ENCODE measurements around the gene DNAL4.
A peak's percentile ranks its signal among the peaks of the same experiment; 100 is the strongest.
"Not testable (repeated sequence)": the region's sequence is repeated elsewhere in the genome, so short reads cannot be mapped to it uniquely, and the experiment has no call there.

DNAL4 gene

GRCh38 chr22:38826801-38827200 is 32.9 kb upstream of the DNAL4 start:
- DNase-seq = no peak

- no peak for DNase-seq
Measured at GRCh38 chr22:38826386-38826785, 32.4 kb upstream of the DNAL4 start.

DNA sequence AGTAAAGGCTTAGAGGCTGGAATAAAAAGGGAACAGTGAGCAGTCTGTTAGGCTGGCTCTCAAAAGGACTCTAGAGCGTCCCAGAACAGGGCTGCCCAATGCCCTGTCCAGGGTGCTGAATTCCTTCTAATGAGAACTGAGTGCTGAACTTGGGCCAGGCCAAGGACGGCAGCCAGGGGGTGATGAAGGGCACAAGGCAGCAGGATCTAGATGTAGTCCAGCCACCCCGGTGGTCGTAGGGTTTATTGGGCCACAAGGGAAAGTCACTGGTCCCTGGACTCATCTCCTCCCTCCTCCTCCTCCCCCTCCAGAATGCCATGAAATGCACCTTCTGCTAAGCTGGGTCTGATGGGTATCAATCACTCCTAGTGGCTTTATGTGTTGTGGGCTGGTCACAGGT is 30.6 kb upstream of the DNAL4 start:
- peak; percentile 51 for DNase-seq

DNA sequence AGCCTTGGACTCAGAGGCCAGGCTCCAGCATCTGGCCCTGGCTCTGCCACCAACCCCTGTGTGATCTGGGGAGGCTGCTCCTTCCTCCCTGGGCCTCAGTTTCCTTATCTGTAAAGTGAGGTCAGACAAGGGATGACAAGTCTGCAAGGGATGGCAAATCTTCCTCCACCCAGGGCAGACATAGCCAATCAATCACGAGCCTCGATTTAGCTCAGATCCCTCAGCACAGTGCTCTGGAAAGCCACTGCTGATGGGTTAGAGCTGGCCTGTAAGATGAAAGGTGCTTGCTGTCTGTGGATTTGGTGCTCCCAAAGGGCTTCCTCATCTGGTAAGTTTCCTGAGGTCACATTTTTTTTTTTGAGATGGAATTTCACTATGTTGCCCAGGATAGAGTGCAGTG is 29.7 kb upstream of the DNAL4 start:
- no peak for DNase-seq

GRCh38 chr22:38823076-38823475 is 29.1 kb upstream of the DNAL4 start:
- no peak for DNase-seq

- DNase-seq = no peak
Measured at GRCh38 chr22:38820020-38820419, 26.1 kb upstream of the DNAL4 start.

GRCh38 chr22:38819387-38819940 is 25.5 kb upstream of the DNAL4 start:
- DNase-seq = no peak

- DNase-seq = no peak
Measured at GRCh38 chr22:38817196-38817595, 23.3 kb upstream of the DNAL4 start.

GRCh38 chr22:38815842-38816241 is 21.9 kb upstream of the DNAL4 start:
- no peak for DNase-seq

DNA sequence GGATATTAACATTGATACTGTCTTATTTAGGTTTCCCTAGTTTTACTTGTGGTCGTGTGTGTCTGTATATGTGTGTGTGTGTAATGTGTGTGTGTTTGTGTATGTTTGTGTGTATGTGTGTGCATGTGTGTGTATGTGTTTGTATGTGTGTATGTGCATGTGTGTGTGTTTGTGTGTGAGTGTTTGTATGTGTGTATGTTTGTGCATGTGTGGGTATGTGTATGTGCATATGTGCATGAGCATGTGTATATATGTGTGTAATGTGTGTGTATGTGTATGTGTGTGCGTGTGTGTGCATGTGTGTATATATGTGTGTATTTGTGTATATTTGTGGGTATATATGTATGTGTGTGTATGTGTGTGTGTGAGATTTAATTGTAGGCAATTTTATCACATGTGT is 17.3 kb upstream of the DNAL4 start:
- DNase-seq = no peak

GRCh38 chr22:38805041-38805593 is 11.2 kb upstream of the DNAL4 start:
- DNase-seq = not testable (repeated sequence)

- no peak for DNase-seq
Measured at GRCh38 chr22:38802671-38803121, 8.8 kb upstream of the DNAL4 start.

- DNase-seq = no peak
Measured at GRCh38 chr22:38799265-38800002, 5.5 kb upstream of the DNAL4 start.

DNA sequence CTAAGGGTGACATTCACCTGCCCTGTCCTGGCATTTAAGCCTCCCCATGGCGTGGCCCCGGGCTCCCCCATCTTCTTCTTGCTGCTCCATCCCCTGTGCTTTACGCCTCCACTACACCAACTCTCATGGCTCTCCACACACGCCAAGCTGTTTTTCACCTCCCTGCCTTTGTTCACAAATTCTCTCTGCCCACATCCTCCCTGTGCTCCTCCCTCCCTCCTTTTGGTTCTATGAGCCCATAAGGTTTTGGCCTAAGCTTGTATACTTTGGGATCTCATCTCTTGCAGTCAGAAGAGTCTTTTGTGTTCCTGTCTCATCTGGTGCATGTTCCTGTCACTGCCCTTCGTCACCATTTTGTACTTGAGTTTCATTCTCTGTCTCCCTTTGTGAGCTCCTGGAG is 4.6 kb upstream of the DNAL4 start:
- no peak for DNase-seq

DNA sequence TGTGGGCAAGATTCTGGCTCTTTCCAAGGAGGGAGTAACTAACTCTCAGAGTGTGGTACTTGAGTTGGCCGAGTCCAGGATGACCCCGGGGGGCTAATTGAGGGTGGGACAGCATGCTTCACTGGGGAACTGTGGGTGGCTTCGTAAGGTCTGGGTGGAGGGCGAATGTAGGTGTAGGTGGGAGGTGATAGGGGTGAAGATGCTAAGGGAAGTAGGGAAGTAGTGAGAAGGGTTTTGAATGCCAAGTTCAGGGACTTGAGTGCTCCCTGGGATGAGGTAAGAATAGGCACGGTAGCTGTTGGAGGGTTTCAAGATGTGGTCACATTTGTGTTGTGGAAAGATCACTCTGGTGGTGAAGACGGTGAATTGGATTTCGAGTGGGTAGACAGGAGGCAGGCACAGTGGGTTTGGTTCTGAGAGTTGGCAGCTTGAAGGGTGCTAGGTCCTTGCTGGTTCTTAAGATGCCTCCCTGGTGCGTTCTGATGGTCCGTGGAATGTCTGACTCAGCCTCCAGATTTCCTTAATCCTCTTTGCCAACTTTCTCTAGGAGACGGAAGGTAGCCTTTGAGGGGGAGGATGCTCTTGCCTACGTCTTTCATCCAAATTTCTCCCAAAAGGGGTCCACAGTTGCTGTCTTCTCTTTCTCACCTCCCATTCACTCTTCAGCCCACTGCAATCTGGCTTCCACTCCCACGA is 2.5 kb upstream of the DNAL4 start:
- DNase-seq = no peak

DNA sequence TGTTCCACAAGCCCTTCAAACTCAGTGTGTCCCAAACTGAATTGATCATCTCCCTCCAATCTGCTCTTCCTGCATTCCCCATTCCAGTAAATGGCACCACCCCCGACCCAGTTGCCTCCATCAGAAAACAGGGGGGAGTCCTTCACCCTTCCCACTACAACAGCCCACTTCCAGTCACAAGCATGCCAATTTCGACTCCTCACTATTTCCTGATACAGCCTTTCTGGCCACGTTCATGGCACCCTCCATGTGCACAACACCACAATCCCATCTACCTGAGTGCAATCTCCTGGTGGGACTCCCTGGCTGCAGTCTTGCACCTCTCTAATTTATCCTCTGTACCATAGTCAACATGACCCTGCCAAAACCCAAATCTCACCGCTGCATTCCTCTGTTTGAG is 1.6 kb upstream of the DNAL4 start:
- DNase-seq = no peak

GRCh38 chr22:38793317-38793716 is 626 bp downstream of the DNAL4 start:
- DNase-seq = no peak

GRCh38 chr22:38792833-38793232 is 1.1 kb downstream of the DNAL4 start:
- peak; percentile 14 for DNase-seq

GRCh38 chr22:38789606-38790005 is 4.3 kb downstream of the DNAL4 start:
- no peak for DNase-seq

DNA sequence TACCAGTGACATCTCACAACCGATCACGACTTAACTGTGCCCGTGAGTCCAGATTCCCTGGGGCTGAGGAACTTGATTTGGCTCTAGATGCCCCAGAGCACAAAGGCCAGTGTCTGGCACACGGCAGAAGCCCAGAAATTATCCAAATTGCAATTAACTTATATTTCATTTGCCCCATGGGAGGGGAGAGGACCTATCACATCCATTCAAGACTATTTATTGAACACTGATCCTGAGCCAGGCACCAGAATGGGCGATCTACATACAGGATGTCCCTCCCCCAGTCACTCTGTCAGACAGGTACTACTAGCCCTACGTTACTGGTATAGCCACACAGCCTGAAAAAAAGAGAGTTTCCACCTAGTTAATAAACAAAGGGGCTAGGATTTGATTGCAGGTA is 5.1 kb downstream of the DNAL4 start:
- DNase-seq = no peak

DNA sequence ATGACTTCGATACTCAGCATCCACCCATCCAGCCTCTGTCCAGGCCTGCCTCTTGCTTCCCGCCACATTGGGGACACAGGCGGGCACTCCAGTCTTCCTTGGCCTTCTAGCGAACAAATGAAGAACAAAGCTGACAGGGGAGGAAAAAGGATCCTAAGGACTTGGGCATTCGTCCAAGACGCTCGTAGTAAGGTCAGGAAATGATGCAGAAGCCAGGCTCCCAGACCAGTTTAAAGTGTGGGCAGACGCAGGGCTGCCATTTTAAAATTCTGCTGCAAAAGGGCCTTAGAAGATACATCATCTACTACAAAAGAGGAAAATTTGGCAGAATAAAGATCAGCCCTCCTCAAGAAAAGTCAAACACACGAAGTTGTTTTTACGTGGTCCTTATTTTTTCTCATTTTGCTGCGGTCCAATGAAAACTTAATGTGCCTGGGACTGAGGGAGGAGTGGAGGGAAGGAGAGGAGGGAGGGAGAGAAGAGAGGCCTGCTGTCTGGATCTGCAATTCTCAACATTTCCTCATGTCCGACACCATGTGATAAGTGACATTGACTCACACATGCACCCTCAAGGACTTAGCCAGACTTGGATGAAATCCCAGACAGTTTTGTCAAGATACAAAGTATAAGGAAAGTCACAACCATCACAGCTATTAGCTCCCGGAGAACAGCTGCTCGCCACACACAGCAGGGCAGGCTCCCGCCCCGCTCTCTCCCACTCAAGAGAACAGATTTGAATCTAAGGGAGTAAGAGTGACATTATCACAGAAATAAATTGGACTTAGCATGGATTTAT is 5.7 kb downstream of the DNAL4 start:
- no peak for DNase-seq

DNA sequence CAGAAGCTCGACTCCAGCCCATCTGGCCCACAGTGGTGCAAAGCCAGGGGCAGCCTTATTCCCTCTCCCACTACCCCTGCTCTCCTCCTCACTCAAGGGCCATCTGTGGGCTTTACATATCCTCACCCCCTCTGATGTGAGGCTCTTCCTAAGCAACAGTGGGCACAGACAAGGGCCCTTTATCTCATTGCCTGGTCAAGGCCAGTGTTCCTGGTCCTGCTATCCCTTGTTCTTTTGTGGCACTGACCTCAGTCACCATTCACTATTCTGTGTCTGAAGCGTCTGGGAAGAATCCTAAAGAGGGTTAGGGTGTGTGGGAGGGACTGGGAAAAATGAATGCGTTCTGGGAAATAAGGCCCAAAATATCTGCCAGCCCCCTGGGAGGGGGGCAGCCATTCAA is 7.3 kb downstream of the DNAL4 start:
- no peak for DNase-seq

DNA sequence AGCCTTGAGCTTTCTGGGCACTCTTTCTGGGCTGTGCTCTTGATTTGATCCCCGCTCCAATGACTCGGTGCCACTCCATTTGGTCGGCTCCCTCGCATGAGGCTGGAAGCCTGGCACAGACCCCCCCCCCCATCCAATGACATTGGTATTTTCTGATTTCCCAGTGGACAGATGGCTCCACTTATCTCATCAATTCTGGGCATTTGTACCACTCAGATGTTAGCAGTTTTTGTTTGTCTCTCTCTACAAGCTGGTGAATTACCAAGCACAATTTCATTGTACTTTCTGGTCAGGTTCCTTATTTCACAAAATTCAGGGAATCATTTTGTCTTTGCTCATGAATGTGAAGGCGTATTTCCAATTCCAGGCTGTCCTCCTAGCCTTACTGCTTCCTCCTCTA is 9.1 kb downstream of the DNAL4 start:
- DNase-seq = no peak

All from stimulated activated CD4-positive, alpha-beta T cell treated with anti-CD3 and anti-CD28 coated beads, Interleukin-15, amount 100 ng/mL, for 24 hours (primary cell).